GM10847 (cell line): ENCODE data around the gene ASAH2.

Experiments
- POLR2A ChIP-seq: IDR thresholded peaks from 2 replicates; pipeline ENCODE4 v1.6.1; 2011; ENCODE audit not compliant: insufficient read length; ENCODE audit errors: extremely low read depth

ASAH2 gene

DNA sequence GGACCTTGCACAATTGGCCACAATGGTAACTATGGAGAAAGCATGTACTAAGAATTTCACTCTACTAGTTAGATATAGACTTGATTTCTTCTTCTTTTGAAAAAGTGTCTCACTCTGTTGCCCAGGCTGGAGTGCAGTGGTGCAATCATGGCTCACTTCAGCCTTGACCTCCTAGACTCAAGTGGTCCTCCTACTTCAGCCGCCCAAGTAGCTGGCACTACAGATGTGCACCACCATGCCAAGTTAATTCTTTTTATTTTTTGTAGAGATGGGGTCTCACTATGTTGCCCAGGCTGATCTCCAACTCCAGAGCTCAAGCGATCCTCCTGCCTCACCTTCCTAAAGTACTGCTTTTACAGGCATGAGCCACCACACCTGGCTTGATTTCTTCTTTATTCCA, 29.1 kb downstream of the ASAH2 start:
- no peak for TF ChIP-seq POLR2A

DNA sequence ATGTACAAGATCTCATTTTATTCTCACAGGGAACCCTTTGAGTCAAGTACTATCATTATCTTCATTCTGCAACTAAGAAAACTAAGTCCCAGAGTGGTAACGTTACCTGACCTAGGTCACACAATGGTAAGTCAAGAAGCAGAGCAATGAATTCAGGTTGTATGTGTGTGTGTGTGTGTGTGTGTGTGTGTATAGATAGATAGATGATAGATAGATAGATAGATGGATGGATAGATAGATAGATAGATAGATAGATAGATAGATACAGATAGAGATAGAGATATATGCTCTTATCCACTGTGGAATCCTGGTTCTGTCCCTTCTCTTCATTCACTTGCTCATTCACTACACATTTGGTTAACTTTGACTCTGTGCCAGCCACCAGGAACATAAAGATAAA, 29.8 kb downstream of the ASAH2 start:
- no peak for TF ChIP-seq POLR2A

DNA sequence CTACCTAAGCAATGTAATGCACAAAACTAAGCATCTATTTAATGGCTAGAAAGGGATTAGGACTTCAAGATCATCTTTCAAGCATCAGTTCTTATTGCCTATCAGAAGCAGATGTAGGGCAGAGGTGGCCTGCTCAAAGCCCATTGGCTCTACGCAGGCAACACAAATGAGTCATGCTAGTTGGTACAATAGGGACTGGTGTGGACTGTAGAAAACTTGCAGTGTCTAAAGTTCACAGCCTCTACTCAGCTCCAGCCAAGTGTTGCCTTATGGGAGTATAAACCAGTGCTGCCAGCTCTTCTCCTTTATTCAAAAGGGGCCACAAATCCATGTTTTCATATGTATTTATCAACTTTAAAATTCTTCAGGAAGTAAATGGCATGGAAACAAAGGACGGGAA, 31.7 kb downstream of the ASAH2 start:
- TF ChIP-seq POLR2A = no peak

DNA sequence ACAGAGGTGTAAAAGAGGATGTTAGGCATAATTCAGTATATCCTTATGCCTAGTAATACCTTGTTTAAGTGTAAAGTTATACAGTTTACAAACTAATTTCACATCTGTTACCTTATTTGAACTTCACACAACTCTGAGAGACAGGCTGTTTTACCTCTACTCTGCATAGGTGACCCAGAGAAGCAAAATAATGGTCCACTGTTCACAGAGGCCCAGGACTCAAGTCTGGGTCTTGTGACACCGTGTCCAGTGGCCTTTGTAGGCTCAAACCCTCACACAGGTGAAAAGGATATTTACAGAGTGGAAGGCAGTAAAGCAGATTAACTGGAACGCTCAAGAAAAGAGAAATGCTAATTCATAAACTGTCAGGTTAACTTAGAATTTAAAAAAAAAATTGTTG, 32.1 kb downstream of the ASAH2 start:
- TF ChIP-seq POLR2A = no peak

DNA sequence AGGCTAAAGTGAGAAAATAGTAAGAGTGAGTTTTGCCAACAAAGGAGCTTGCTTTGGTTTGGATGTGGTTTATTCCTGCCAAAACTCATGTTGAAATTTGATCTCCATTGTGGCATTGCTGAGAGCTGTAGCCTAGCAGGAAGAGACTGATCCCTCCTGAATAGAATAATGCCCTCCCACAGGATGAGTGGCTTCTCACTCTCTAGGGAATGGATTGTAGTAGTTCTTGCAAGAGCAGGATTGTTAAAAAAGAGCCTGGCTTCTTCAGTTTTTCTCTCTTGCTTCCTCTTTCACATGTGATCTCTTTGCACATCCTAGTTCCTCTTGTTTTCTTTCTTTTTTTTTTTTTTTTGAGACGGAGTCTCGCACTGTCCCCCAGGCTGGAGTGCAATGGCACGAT, 34.4 kb downstream of the ASAH2 start:
- no peak for TF ChIP-seq POLR2A

DNA sequence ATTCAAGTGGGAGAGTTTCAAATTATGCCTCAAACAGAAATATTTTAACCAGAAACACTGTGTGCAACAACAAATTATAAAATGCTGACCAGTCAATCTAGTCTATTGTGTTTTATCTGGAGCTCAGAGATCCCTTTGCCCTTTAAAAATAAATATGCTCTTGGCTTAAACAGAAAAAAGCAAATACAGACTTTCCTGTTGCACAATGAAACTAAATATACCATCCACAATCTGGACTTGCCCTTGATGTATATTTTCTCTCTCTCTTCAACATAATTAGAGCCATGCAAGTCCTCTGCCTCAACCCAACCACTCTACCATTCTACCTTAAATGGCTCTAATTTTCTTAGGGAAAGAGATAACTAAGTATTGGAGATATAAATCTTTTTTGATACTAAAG, 34.9 kb downstream of the ASAH2 start:
- no peak for TF ChIP-seq POLR2A

DNA sequence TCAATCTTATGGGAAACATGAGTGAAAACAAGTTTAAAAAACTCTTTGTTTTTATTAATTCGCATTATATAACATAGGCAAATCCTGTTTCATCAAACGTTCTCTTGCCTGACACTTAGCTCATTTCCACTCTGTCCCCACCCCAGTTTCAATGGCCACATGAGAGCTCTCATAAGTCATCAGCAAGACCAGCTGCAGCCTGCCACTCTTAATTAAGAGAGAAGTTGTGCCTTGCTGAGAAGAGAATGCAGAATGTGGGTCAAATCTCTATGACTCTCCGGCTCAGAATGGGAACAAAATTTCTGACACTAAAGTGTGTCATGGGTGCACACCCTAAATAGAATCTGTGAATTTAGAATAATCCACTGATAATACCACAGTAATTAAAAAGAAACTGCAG, 39.6 kb downstream of the ASAH2 start:
- TF ChIP-seq POLR2A = no peak

DNA sequence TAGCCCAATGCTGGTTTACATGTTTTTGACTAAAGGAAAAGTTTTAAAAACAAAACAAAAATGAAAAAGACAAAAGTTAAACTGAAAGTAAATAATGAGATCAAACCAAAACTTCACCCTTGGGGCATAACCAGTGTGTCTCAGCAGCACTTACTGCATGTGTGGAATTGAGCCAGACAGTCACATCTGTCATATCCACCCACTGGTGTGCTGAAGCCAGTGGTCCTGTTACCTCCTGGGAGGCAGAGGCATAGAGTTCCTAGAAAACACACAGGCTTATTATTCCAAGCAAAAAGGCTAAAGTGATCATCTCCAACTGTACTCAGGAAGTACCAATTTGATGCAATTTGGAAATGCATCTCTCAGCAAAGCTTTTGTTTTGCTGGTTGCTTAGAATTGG, 40.4 kb downstream of the ASAH2 start:
- TF ChIP-seq POLR2A = no peak
